Keratinocyte (primary cell): Measurements from ENCODE around the gene STIM1. TPM values are rescaled to one million over a fixed set of nuclear protein-coding genes. Genes with fewer than 3 reads are reported as not detected.
"Not testable (repeated sequence)": the region's sequence is repeated elsewhere in the genome, so short reads cannot be mapped to it uniquely, and the experiment has no call there.

ENCODE experiments used
- DNase-seq: peaks from one replicate; pipeline ENCODE4 v3.0.0-alpha.2; 2011; ENCODE audit warnings: low read depth, missing footprints, low spot score
- FAIRE-seq: peaks from 2 replicates; lab custom pipeline; 2011; peaks lifted over from hg19 to GRCh38; lab: Jason Lieb, UNC
- H2AFZ ChIP-seq: 2 replicates; pipeline ENCODE4 v1.6.0; 2012; ENCODE audit warnings: low read length, control low read depth, inconsistent platforms; ENCODE audit not compliant: control insufficient read depth
- H3K27ac ChIP-seq: 2 replicates; pipeline ENCODE4 v1.5.1; 2011; ENCODE audit warnings: low read length; ENCODE audit not compliant: control insufficient read depth, insufficient read depth
- H3K27me3 ChIP-seq: 3 replicates; pipeline ENCODE4 v1.6.0; 2011; ENCODE audit warnings: low read length; ENCODE audit not compliant: control insufficient read depth, insufficient read depth; ENCODE audit errors: extremely low read depth
- H3K36me3 ChIP-seq, 2 experiments: 2 replicates in 1 of 2; 3 replicates in 1 of 2; pipeline ENCODE4 v1.5.1; 2011; ENCODE audit warnings: low read length in 2 of 2, mild to moderate bottlenecking in 1 of 2; ENCODE audit not compliant: control insufficient read depth in 2 of 2, insufficient read depth in 2 of 2; ENCODE audit errors: extremely low read depth in 1 of 2
- H3K4me1 ChIP-seq: 3 replicates; pipeline ENCODE4 v1.5.1; 2011; ENCODE audit warnings: low read length; ENCODE audit not compliant: control insufficient read depth, insufficient read depth; ENCODE audit errors: extremely low read depth
- H3K4me2 ChIP-seq: 3 replicates; pipeline ENCODE4 v1.6.0; 2011; ENCODE audit warnings: low read depth, low read length; ENCODE audit not compliant: control insufficient read depth, insufficient read depth; ENCODE audit errors: extremely low read depth
- H3K4me3 ChIP-seq, 3 experiments: fragments of 200-600 bp in 1 of 3; sonication (generic) in 1 of 3; 2 replicates in 2 of 3; 3 replicates in 1 of 3; pipeline ENCODE4 v1.5.1; 2011 to 2016; ENCODE audit warnings: low read length in 3 of 3, mild to moderate bottlenecking in 3 of 3, control low read depth in 2 of 3, inconsistent platforms in 1 of 3, low read depth in 1 of 3, mixed read lengths in 1 of 3, mixed run types in 1 of 3, moderate library complexity in 1 of 3; ENCODE audit not compliant: control insufficient read depth in 2 of 3, insufficient read depth in 2 of 3; ENCODE audit errors: extremely low read depth in 1 of 3
- H3K79me2 ChIP-seq: 2 replicates; pipeline ENCODE4 v1.6.0; 2012; ENCODE audit warnings: low read length; ENCODE audit not compliant: control insufficient read depth, insufficient read depth
- H3K9ac ChIP-seq: 3 replicates; pipeline ENCODE4 v1.6.0; 2011; ENCODE audit warnings: low read length; ENCODE audit not compliant: control insufficient read depth, insufficient read depth; ENCODE audit errors: extremely low read depth
- H3K9me1 ChIP-seq: 3 replicates; pipeline ENCODE4 v1.6.0; 2011; ENCODE audit warnings: low read length; ENCODE audit not compliant: control insufficient read depth, insufficient read depth; ENCODE audit errors: extremely low read depth
- H3K9me3 ChIP-seq: 2 replicates; pipeline ENCODE4 v1.5.1; 2012; ENCODE audit warnings: low read depth, low read length; ENCODE audit not compliant: control insufficient read depth
- H4K20me1 ChIP-seq: 3 replicates; pipeline ENCODE4 v1.6.0; 2011; ENCODE audit warnings: low read length; ENCODE audit not compliant: control insufficient read depth, insufficient read depth; ENCODE audit errors: extremely low read depth
- EZH2 ChIP-seq: IDR thresholded peaks from one replicate; pipeline ENCODE4 v1.6.1; 2012; ENCODE audit warnings: inconsistent platforms, mild to moderate bottlenecking, low read length, moderate library complexity
- dilution Hi-C: fragments of 300-500 bp; cut with MboI; formaldehyde crosslinking; loops from one replicate; pipeline ENCODE4 v1.7.0; 2020; ENCODE audit warnings: low sequenced_read_pairs; ENCODE audit not compliant: extremely low pct_ligation_motif_present
- polyA plus RNA-seq, 5 experiments: library from polyadenylated mRNA; depleted of rRNA in 3 of 5; stranded (reverse) in 3 of 5; stranded (forward) in 1 of 5; unstranded in 1 of 5; fragments of >200 nt; gene quantifications; 1 replicate in 1 of 5; 2 replicates in 3 of 5; 3 replicates in 1 of 5; pipeline versions ENCODE4 v1.2.1 to v1.2.3, GENCODE V29; 2011 to 2012; ENCODE audit warnings: missing spikeins in 2 of 5, low read depth in 1 of 5, low replicate concordance in 1 of 5
- TF ChIP-seq, protein P1 (sequence below), 3 experiments: IDR thresholded peaks in 1 of 3; conservative IDR thresholded peaks in 1 of 3; optimal IDR thresholded peaks in 1 of 3; 2 replicates in 2 of 3; 3 replicates in 1 of 3; pipeline versions ENCODE3 to v1.5.1; 2011; ENCODE audit warnings: low read length in 3 of 3, mild to moderate bottlenecking in 3 of 3, moderate library complexity in 2 of 3, control low read depth in 1 of 3, inconsistent platforms in 1 of 3; ENCODE audit not compliant: insufficient read depth in 2 of 3; ENCODE audit errors: extremely low read depth in 1 of 3

The STIM1 gene
- polyA plus RNA-seq, 1 donor (not counting 4 experiments of a cell fraction or from before 2014, with no cell fraction given) = 23.7 TPM

DNA sequence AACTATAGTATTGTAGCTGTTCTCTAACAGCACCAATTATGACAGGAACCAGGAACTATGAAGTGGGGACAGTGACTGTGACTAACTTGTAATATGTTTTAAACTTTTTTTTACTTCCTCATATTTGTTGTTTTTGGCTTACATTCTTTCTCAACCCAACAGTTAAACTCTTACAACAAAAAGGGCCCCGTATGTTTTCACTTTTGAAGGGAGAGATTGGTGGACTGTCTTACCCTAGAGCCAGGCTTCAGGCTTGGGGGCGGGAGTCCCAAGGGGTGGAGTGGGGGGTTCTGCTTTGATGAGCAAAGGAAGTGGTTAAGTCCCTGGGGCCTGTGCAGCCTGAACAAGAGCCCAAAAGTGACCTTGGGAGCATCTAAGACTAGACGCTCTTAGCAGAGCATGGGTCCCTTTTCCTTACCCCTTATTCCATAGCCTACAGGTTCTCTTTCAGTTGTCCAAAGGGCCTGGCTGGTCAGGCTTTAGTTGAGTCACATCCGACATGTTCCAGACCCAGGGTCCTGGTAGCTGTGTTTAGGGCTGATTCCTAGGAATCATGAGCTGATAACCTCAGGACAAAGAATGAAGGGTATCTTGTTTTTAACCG, 38.8 kb downstream of the STIM1 start:
- H3K9ac ChIP-seq = no peak overlapping the region
- H3K79me2 ChIP-seq = peaks cover 31% of the 10 kb centered on the region
- no peak overlapping the region for H3K27ac ChIP-seq
- no peak overlapping the region for H2AFZ ChIP-seq
- no peaks in the 10 kb centered on the region for H3K9me1 ChIP-seq
- TF ChIP-seq, protein P1, sequence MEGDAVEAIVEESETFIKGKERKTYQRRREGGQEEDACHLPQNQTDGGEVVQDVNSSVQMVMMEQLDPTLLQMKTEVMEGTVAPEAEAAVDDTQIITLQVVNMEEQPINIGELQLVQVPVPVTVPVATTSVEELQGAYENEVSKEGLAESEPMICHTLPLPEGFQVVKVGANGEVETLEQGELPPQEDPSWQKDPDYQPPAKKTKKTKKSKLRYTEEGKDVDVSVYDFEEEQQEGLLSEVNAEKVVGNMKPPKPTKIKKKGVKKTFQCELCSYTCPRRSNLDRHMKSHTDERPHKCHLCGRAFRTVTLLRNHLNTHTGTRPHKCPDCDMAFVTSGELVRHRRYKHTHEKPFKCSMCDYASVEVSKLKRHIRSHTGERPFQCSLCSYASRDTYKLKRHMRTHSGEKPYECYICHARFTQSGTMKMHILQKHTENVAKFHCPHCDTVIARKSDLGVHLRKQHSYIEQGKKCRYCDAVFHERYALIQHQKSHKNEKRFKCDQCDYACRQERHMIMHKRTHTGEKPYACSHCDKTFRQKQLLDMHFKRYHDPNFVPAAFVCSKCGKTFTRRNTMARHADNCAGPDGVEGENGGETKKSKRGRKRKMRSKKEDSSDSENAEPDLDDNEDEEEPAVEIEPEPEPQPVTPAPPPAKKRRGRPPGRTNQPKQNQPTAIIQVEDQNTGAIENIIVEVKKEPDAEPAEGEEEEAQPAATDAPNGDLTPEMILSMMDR (optimal IDR thresholded peaks at IDR 0.05 in 1 of 3, IDR thresholded peaks at IDR 0.05 in 1 of 3, conservative IDR thresholded peaks at IDR 0.05 in 1 of 3; ENCODE audit: extremely low read depth in 1 of 3, insufficient read depth in 2 of 3, low read length in 3 of 3) = no peak
- no peak for TF ChIP-seq EZH2
- no peak overlapping the region for H3K4me2 ChIP-seq
- no peaks in the 10 kb centered on the region for H3K27me3 ChIP-seq
- dilution Hi-C loops = no loop called here
- DNase-seq (no peak), FAIRE-seq (no peak)
- H3K36me3 ChIP-seq = peaks cover 0 to 2% of the 10 kb centered on the region in 2 experiments
- H3K4me3 ChIP-seq = no peak overlapping the region
- H3K9me3 ChIP-seq = no peaks in the 10 kb centered on the region
- H3K4me1 ChIP-seq = no peaks in the 10 kb centered on the region
- H4K20me1 ChIP-seq = no peaks in the 10 kb centered on the region

DNA sequence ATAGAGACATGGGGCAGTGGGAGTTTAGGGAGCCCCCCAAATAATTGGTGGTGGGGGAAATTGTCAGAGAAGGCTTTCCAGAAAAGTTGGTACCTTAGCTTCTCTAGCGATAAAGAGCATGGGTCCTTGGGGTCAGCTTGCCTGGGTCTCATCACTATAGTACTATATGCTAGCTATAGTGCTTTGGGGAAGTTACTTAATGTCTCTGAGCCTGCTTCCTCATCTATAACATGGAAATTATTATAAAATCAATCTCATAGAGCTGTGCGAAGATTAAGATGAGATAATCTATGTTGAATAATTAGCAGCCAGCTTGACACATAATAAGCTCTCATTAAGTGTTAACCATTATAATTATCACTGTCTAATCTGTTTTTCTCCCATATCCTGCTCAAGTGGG, 41.2 kb downstream of the STIM1 start:
- Histone ChIP-seq H3K27ac (no peak overlapping the region), H3K4me2 (no peak overlapping the region), H3K9me3 (no peaks in the 10 kb centered on the region), H3K79me2 (peaks cover 22% of the 10 kb centered on the region), H3K36me3 (peaks cover 0 to 2% of the 10 kb centered on the region in 2 experiments), H3K9me1 (no peaks in the 10 kb centered on the region), H2AFZ (no peak overlapping the region), H3K9ac (no peak overlapping the region), H3K4me1 (no peaks in the 10 kb centered on the region), H3K4me3 (no peak overlapping the region), H4K20me1 (no peaks in the 10 kb centered on the region), H3K27me3 (no peaks in the 10 kb centered on the region)
- dilution Hi-C loops = no loop called here
- TF ChIP-seq EZH2 = no peak
- DNase-seq (no peak), FAIRE-seq (no peak)

DNA sequence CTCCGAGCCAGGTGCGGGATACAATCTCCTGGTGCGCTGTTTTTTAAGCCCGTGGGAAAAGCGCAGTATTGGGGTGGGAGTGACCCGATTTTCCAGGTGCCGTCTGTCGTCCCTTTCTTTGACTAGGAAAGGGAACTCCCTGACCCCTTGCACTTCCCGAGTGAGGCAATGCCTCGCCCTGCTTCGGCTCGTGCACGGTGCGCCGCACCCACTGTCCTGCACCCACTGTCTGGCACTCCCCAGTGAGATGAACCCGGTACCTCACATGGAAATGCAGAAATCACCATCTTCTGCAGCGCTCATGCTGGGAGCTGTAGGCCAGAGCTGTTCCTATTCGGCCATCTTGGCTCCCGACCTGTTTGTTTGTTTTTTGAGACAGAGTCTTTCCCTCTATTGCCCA, 44.8 kb downstream of the STIM1 start:
- FAIRE-seq, H3K9ac ChIP-seq, dilution Hi-C loops, H3K36me3 ChIP-seq, H2AFZ ChIP-seq, H3K4me3 ChIP-seq, H3K27me3 ChIP-seq, DNase-seq, H3K9me3 ChIP-seq, H3K9me1 ChIP-seq, H3K27ac ChIP-seq, H3K4me2 ChIP-seq, H4K20me1 ChIP-seq: not testable (repeated sequence)
- peaks cover 32% of the 10 kb centered on the region for H3K79me2 ChIP-seq
- peaks cover 22% of the 10 kb centered on the region for H3K4me1 ChIP-seq
